Esophagus squamous epithelium (tissue), 4 donors: Measurements from ENCODE around the gene ENTREP3.

Source experiments
- POLR2A ChIP-seq, 4 donors: fragments of 450-650 bp; IDR thresholded peaks; one replicate each; pipeline ENCODE4 v1.6.1; 2017; ENCODE audit warnings: antibody characterized with exemption in 4 of 4, mild to moderate bottlenecking in 4 of 4, moderate library complexity in 3 of 4
- TF ChIP-seq, protein P1 (sequence below), 6 experiments: fragments of 450-650 bp in 4 of 6; fragments of 200-600 bp in 2 of 6; sonication (generic) in 2 of 6; IDR thresholded peaks; one replicate each; pipeline ENCODE4 v1.5.1; 2016 to 2019; ENCODE audit warnings: antibody characterized with exemption in 6 of 6, mild to moderate bottlenecking in 4 of 6, moderate library complexity in 4 of 6

GRCh38 chr1:155226910-155227260, 28.4 kb downstream of the ENTREP3 start:
- TF ChIP-seq, protein P1, sequence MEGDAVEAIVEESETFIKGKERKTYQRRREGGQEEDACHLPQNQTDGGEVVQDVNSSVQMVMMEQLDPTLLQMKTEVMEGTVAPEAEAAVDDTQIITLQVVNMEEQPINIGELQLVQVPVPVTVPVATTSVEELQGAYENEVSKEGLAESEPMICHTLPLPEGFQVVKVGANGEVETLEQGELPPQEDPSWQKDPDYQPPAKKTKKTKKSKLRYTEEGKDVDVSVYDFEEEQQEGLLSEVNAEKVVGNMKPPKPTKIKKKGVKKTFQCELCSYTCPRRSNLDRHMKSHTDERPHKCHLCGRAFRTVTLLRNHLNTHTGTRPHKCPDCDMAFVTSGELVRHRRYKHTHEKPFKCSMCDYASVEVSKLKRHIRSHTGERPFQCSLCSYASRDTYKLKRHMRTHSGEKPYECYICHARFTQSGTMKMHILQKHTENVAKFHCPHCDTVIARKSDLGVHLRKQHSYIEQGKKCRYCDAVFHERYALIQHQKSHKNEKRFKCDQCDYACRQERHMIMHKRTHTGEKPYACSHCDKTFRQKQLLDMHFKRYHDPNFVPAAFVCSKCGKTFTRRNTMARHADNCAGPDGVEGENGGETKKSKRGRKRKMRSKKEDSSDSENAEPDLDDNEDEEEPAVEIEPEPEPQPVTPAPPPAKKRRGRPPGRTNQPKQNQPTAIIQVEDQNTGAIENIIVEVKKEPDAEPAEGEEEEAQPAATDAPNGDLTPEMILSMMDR (IDR thresholded peaks at IDR 0.05): no peak
- no peak for TF ChIP-seq POLR2A (IDR thresholded peaks at IDR 0.05)
